Esophagus muscularis mucosa (tissue), 4 donors: ENCODE results near the gene AP2B1. TPM values are rescaled to one million over a fixed set of nuclear protein-coding genes. Genes with fewer than 3 reads are reported as not detected.

Source experiments
- DNase-seq: peaks from one replicate; pipeline ENCODE4 v3.0.0-alpha.2; 2017; ENCODE audit errors: extremely low spot score
- H3K27ac ChIP-seq, 4 donors: fragments of 200-600 bp; sonication (generic); replicated peaks in 1 of 4; 1 replicate in 3 of 4; 2 replicates in 1 of 4; pipeline ENCODE4 v1.5.1; 2016 to 2019; ENCODE audit warnings: mild to moderate bottlenecking in 1 of 4
- H3K27me3 ChIP-seq, 4 donors: fragments of 200-600 bp; sonication (generic); one replicate each; pipeline versions ENCODE4 v1.5.1 to v1.6.0; 2016 to 2019
- H3K36me3 ChIP-seq, 4 donors: fragments of 200-600 bp; sonication (generic); one replicate each; pipeline ENCODE4 v1.5.1; 2016 to 2019
- H3K4me1 ChIP-seq, 4 donors: fragments of 200-600 bp; sonication (generic); one replicate each; pipeline ENCODE4 v1.5.1; 2016 to 2019
- H3K4me3 ChIP-seq, 4 donors: fragments of 200-600 bp; sonication (generic); 1 replicate in 2 of 4; 2 replicates in 2 of 4; pipeline ENCODE4 v1.5.1; 2016 to 2019; ENCODE audit warnings: mild to moderate bottlenecking in 4 of 4, moderate library complexity in 1 of 4
- H3K9me3 ChIP-seq, 4 donors: fragments of 200-600 bp; sonication (generic); 1 replicate in 3 of 4; 2 replicates in 1 of 4; pipeline ENCODE4 v1.5.1; 2016 to 2019
- CTCF ChIP-seq, 3 experiments: fragments of 200-600 bp in 2 of 3; fragments of 450-650 bp in 1 of 3; sonication (generic) in 2 of 3; IDR thresholded peaks; one replicate each; pipeline ENCODE4 v1.5.1; 2017 to 2019; ENCODE audit warnings: antibody characterized with exemption in 3 of 3, mild to moderate bottlenecking in 2 of 3, moderate library complexity in 1 of 3
- EP300 ChIP-seq: sonication (generic); formaldehyde crosslinking; IDR thresholded peaks from one replicate; pipeline ENCODE4 v1.6.1; 2017; ENCODE audit warnings: antibody characterized with exemption
- POLR2A ChIP-seq: fragments of 450-650 bp; IDR thresholded peaks from one replicate; pipeline ENCODE4 v1.6.1; 2017; ENCODE audit warnings: antibody characterized with exemption, moderate library complexity, mild to moderate bottlenecking, low read depth
- POLR2AphosphoS5 ChIP-seq, 2 donors: sonication (generic); formaldehyde crosslinking; IDR thresholded peaks; one replicate each; pipeline ENCODE4 v1.6.1; 2017; ENCODE audit warnings: antibody characterized with exemption in 2 of 2
- WGBS: methylation state at CpG from one replicate; pipeline ENCODE4 v1.1.5; 2018; 5-methylcytosine and 5-hydroxymethylcytosine counted together
- intact Hi-C: fragments of 100-400 bp; cut with DNase I; formaldehyde crosslinking; loops from one replicate; pipeline ENCODE4 v1.15.1; 2023
- total RNA-seq, 4 donors: library from RNA; depleted of rRNA; stranded (reverse); fragments of >200 nt; gene quantifications; one replicate each; pipeline versions ENCODE4 v1.1.0 to v1.2.1, GENCODE V29; 2016

The AP2B1 gene
- total RNA-seq, 4 donors from 2014 or later: 108 to 276 (median 155) TPM

GRCh38 chr17:35731239-35731916 is 144.3 kb downstream of the AP2B1 start, which contains the start of gene RASL10B:
RASL10B (plus strand) TSS chr17:35731639; CDS start chr17:35735185, 3,546 bp downstream.
- no peak for TF ChIP-seq EP300
- no peak for TF ChIP-seq CTCF (IDR thresholded peaks at IDR 0.05)
- TF ChIP-seq POLR2AphosphoS5 (IDR thresholded peaks at IDR 0.05): peak in 1 of 2 donors; percentile 51
- H3K27me3 ChIP-seq: no peaks in the 10 kb centered on the region
- H3K4me1 ChIP-seq: peaks cover 20 to 73% (median 62%) of the 10 kb centered on the region in 4 donors

GRCh38 chr17:35731917-35732805 is 145.0 kb downstream of the AP2B1 start:
- intact Hi-C loops: no loop called here
- TF ChIP-seq POLR2AphosphoS5 (IDR thresholded peaks at IDR 0.05): no peak
- TF ChIP-seq POLR2A: no peak
- TF ChIP-seq CTCF (IDR thresholded peaks at IDR 0.05): no peak
- TF ChIP-seq EP300: no peak
- WGBS: 47% methylated on average over 8 of the region's 47 CpGs
- Histone ChIP-seq H3K4me1 (peaks cover 12 to 65% (median 54%) of the 10 kb centered on the region in 4 donors), H3K9me3 (no peaks in the 10 kb centered on the region), H3K36me3 (peaks cover 0 to 15% (median 0%) of the 10 kb centered on the region in 4 donors), H3K4me3 (peak overlapping the region; percentile 69 to 88 (median 80)), H3K27me3 (no peaks in the 10 kb centered on the region), H3K27ac (peak overlapping the region; percentile 60 to 77 (median 68))
- DNase-seq: no peak

More at GRCh38 chr17:35731239-35731916, 144.3 kb downstream of the AP2B1 start, which contains the start of gene RASL10B:
- Histone ChIP-seq H3K9me3 (no peaks in the 10 kb centered on the region), H3K36me3 (peaks cover 0 to 21% (median 2%) of the 10 kb centered on the region in 4 donors), H3K27ac (peak within 1 kb of the TSS; percentile 60 to 77 (median 68)), H3K4me3 (peak within 1 kb of the TSS; percentile 69 to 88 (median 80))
- DNase-seq: peak; percentile 90
- intact Hi-C loops: no loop called here
- WGBS: no CpG with 5 or more reads among the region's 44 CpGs

GRCh38 chr17:35732806-35733136 is 145.6 kb downstream of the AP2B1 start:
- H3K27me3 ChIP-seq: no peaks in the 10 kb centered on the region
- intact Hi-C loops: no loop called here
- no peak for DNase-seq
- peak overlapping the region; percentile 69 to 88 (median 80) for H3K4me3 ChIP-seq
- peaks cover 0 to 9% (median 0%) of the 10 kb centered on the region in 4 donors for H3K36me3 ChIP-seq
- WGBS: 80% methylated on average over 1 of the region's 1 CpG
- no peaks in the 10 kb centered on the region for H3K9me3 ChIP-seq
- no peak overlapping the region for H3K27ac ChIP-seq
- no peak for TF ChIP-seq EP300
- peaks cover 7 to 59% (median 48%) of the 10 kb centered on the region in 4 donors for H3K4me1 ChIP-seq

- Histone ChIP-seq H3K4me1 (peaks cover 7 to 53% (median 42%) of the 10 kb centered on the region in 4 donors), H3K27me3 (no peaks in the 10 kb centered on the region), H3K9me3 (no peaks in the 10 kb centered on the region), H3K27ac (no peak overlapping the region), H3K36me3 (peaks cover 0 to 3% (median 0%) of the 10 kb centered on the region in 4 donors), H3K4me3 (no peak overlapping the region)
- WGBS: 97% methylated on average over 6 of the region's 6 CpGs
- DNase-seq: no peak
- TF ChIP-seq EP300: no peak
- no peak for TF ChIP-seq CTCF (IDR thresholded peaks at IDR 0.05)
- no peak for TF ChIP-seq POLR2A
- no peak for TF ChIP-seq POLR2AphosphoS5 (IDR thresholded peaks at IDR 0.05)
- intact Hi-C loops: no loop called here
Measured at GRCh38 chr17:35733366-35733765, 146.2 kb downstream of the AP2B1 start.

GRCh38 chr17:35734396-35734795 is 147.3 kb downstream of the AP2B1 start:
- TF ChIP-seq CTCF (IDR thresholded peaks at IDR 0.05) (no peak), EP300 (no peak), POLR2A (no peak), POLR2AphosphoS5 (IDR thresholded peaks at IDR 0.05) (no peak)
- intact Hi-C loops: no loop called here
- Histone ChIP-seq H3K4me3 (no peak overlapping the region), H3K9me3 (no peaks in the 10 kb centered on the region), H3K27me3 (no peaks in the 10 kb centered on the region), H3K27ac (no peak overlapping the region), H3K4me1 (peaks cover 7 to 42% (median 33%) of the 10 kb centered on the region in 4 donors), H3K36me3 (no peaks in the 10 kb centered on the region)
- WGBS: 94% methylated on average over 5 of the region's 7 CpGs
- no peak for DNase-seq
